ENCODE measurements around the gene SRP9. TPM values are rescaled to one million over a fixed set of nuclear protein-coding genes. Genes with fewer than 3 reads are reported as not detected.
A peak's percentile ranks its signal among the peaks of the same experiment; 100 is the strongest.

SRP9 gene
- total RNA-seq, 4 donors from 2014 or later, result 95.1 to 192 (median 164) TPM

DNA sequence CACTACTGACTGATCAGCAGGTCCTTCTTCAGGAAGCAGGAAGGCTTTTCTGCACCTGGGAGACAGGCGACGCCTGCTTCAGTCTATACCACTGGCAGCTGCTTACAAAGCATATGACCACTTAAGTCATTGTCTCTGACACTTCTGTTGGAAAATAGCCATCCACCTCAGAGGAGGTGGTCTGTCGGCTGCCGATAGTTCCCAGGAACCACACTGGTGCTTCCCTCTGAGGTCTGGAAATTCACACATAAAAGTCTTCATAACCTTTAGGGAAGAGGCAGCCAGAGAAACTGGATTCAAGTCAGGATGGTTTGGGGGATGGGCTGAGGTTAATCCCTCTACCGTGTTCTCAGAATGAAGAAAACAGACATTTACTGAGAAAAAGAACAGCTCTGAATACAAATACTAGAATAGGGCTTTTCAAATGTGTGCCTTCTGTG is 15.6 kb upstream of the SRP9 start:
- Histone ChIP-seq H3K9me3 (no peaks in the 10 kb centered on the region), H3K27ac (replicated peaks in 1 of 4) (peak overlapping the region in 1 of 4 donors; percentile 4), H3K36me3 (no peaks in the 10 kb centered on the region), H3K27me3 (no peaks in the 10 kb centered on the region), H3K4me3 (no peak overlapping the region), H3K4me1 (peaks cover 35 to 38% (median 37%) of the 10 kb centered on the region in 4 donors)
- DNase-seq (ENCODE audit: extremely low spot score), result no peak
- intact Hi-C loops (cut with DNase I), result no loop called here
- WGBS, result 72% methylated on average over 5 of the region's 5 CpGs
- no peak for TF ChIP-seq EP300 (IDR thresholded peaks at IDR 0.05)
- no peak for TF ChIP-seq POLR2A (IDR thresholded peaks at IDR 0.05; ENCODE audit: low read depth)
- TF ChIP-seq CTCF (IDR thresholded peaks at IDR 0.05), result no peak
- no peak for TF ChIP-seq POLR2AphosphoS5 (IDR thresholded peaks at IDR 0.05)

- TF ChIP-seq CTCF (IDR thresholded peaks at IDR 0.05) (no peak), EP300 (IDR thresholded peaks at IDR 0.05) (no peak), POLR2A (IDR thresholded peaks at IDR 0.05; ENCODE audit: low read depth) (no peak), POLR2AphosphoS5 (IDR thresholded peaks at IDR 0.05) (no peak)
- no peak overlapping the region for H3K4me3 ChIP-seq
- H3K36me3 ChIP-seq, result no peaks in the 10 kb centered on the region
- H3K4me1 ChIP-seq, result peaks cover 39 to 42% (median 41%) of the 10 kb centered on the region in 4 donors
- 66% methylated on average over 5 of the region's 5 CpGs for WGBS
- no peak for DNase-seq (ENCODE audit: extremely low spot score)
- H3K27ac ChIP-seq (replicated peaks in 1 of 4), result peak overlapping the region in 1 of 4 donors; percentile 4
- no peaks in the 10 kb centered on the region for H3K9me3 ChIP-seq
- intact Hi-C loops (cut with DNase I), result no loop called here
- H3K27me3 ChIP-seq, result no peaks in the 10 kb centered on the region
Observed at GRCh38 chr1:225762444-225762843, 15.2 kb upstream of the SRP9 start.

DNA sequence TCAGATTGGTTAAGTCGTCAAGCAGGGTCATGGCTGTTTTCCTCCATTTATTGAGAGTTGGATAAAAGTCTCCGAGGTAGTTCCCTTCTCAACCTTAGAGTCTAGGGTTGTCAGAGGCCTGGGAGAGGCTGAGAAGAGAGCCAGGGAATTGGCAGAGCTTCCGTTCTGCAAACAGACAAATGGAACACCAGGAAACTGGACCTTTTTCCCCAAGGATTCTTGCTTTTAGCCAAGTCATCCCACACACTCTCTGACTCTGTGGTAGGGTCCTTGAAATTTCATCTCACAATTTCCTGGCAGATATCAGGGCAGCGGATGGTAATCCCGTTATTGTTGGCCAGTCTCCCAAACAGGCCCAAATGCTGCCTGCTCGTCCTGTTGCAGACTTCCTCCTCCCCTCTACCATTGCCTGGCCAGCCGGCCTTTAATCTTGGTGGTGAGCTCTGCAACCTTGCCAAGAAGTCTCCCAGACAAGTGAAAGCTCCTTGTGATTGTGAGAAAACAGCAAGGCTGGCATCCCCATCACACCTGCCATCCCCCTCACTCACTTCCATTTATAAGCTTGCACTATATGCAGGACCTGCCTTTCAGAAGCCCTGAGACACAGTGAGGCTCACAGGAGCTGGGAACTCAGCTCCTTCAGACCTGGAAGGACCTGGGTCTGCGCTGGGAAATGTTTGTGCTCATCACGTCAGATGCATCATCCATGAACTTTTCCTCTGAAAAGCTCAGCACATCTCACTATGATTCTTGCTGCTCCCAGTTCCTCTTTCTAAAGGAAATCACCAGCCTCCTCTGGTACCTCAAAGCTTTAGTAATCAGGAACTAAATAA is 13.7 kb upstream of the SRP9 start:
- H3K4me1 ChIP-seq, result peaks cover 49 to 57% (median 53%) of the 10 kb centered on the region in 4 donors
- TF ChIP-seq EP300 (IDR thresholded peaks at IDR 0.05) (no peak), POLR2AphosphoS5 (IDR thresholded peaks at IDR 0.05) (no peak), POLR2A (IDR thresholded peaks at IDR 0.05; ENCODE audit: low read depth) (no peak), CTCF (IDR thresholded peaks at IDR 0.05) (no peak)
- H3K27ac ChIP-seq (replicated peaks in 1 of 4), result peak overlapping the region; percentile 47 to 68 (median 53)
- H3K9me3 ChIP-seq, result no peaks in the 10 kb centered on the region
- DNase-seq (ENCODE audit: extremely low spot score), result no peak
- H3K27me3 ChIP-seq, result no peaks in the 10 kb centered on the region
- WGBS, result 25% methylated on average over 9 of the region's 9 CpGs
- H3K4me3 ChIP-seq, result no peak overlapping the region
- no peaks in the 10 kb centered on the region for H3K36me3 ChIP-seq
- intact Hi-C loops (cut with DNase I), result no loop called here

DNA sequence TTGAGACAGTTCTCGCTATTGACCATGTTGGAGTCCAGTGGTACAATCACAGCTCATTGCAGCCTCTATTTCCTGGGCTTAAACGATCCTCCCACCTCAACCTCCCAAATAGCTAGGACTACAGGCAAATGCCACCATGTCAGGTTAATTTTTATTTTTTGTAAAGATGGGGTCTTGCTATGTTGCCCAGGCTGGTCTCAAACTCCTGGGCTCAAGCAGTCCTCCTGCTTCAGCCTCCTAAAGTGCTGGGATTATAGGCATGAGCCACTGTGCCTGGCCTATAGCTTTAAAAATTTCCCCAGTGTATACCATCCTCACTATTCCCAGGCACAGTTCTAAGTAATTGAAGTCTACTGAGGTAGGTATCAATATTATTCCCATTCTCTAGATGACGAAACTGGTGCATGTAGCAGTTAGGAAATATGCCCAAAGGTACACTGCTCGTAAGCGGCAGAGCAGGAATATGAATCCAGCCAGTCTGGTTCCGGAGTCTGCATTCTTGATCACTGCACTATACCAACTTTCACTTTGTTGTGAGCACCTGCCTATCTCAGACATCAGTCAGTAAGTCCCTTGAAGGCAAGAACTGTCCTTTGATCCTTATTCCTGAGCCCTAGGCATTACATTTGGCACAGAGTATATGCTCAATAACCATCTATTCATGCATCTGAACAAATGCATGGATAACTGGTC is 11.5 kb upstream of the SRP9 start:
- WGBS, result 96% methylated on average over 6 of the region's 6 CpGs
- TF ChIP-seq POLR2A (IDR thresholded peaks at IDR 0.05; ENCODE audit: low read depth) (no peak), POLR2AphosphoS5 (IDR thresholded peaks at IDR 0.05) (no peak), EP300 (IDR thresholded peaks at IDR 0.05) (no peak), CTCF (IDR thresholded peaks at IDR 0.05) (no peak)
- no peaks in the 10 kb centered on the region for H3K27me3 ChIP-seq
- H3K4me1 ChIP-seq, result peaks cover 53 to 66% (median 60%) of the 10 kb centered on the region in 4 donors
- peak overlapping the region in 3 of 4 donors; percentile 16 to 72 (median 69) for H3K27ac ChIP-seq (replicated peaks in 1 of 4)
- H3K9me3 ChIP-seq, result no peaks in the 10 kb centered on the region
- intact Hi-C loops (cut with DNase I), result no loop called here
- H3K4me3 ChIP-seq, result no peak overlapping the region
- no peaks in the 10 kb centered on the region for H3K36me3 ChIP-seq
- DNase-seq (ENCODE audit: extremely low spot score), result no peak
